ENCODE data around the gene TIMM13.

The TIMM13 gene

GRCh38 chr19:2455851-2456570 lies 28.6 kb upstream of the TIMM13 start:
- in situ Hi-C loops (cut with HindIII; ENCODE audit: low sequenced_read_pairs), result no loop called here

DNA sequence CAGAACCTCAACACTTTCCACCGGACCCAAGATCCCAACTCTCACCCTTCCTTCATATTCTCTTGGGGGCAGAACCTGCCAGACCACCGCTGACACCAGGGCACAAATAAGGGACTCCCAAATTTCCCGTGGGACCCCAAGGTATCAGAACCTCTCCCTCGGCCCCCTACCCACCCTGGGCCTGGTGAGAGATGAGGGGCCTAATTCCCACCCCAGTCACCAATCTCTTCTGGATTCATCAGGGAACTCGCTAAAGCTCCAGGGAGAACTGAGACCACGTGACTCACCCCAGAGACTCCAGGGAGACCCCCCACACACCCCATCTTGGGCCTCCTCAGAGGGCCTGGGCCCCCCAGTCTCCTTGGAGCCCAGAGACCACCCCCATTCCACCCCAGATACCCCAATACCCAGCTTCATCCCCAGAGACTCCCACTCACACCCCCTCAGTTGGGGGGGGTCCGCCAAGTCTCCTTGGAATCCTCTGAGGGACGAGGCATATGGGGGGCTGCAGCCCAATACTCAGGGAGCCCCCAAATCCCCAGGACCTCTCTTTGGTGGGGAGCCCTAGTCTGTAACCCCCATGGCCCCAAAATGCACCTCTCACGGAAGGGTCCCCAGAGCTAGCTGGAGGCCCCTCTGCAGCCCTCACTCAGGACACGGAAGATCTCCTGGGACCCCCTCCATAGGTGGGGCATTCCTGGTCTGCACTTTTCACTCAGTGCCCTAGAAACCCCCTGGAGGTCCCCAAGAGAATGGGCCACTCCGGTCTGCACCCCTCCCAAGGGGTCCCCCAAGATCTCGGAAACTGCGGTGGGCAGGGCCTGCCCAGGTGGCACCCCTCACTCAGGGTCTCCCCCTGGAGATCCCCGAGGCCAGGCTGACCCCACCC lies 27.8 kb upstream of the TIMM13 start:
- in situ Hi-C loops (cut with HindIII; ENCODE audit: low sequenced_read_pairs), result no loop called here

DNA sequence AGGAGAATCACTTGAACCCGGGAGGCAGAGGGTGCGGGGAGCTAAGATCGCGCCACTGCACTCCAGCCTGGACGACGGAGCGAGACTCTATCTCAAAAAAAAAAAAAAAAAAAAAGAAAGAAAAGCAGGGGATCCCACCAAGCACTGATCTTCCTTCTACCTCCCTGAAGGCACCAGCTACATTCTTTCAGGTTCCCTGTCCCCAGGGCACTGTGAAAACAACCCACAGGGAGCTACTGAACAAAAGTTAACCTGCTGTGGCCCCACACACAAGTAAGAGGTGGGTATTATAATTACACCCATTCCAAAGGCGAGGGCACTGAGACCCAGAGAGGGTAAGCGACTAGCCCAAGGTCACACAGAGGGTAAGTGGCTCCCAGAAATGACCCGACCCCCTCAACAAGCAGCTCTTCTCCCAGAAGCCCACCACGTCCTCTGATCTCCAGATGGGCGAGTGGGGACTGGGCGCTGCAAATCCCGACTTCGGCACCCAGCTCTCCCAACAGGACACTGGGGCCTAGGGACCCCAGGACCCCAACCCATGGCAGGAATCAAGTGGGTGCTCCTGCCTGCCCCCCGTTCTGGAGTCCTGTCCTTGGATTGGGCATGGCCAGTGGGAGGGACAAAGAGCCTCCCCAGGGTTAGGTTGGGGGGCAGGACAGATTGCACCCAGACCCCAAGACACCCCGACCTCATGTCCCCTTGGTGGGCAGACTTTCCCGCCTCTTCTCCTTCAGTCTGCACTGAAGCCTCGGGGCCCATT lies 27.0 kb upstream of the TIMM13 start:
- in situ Hi-C loops (cut with HindIII; ENCODE audit: low sequenced_read_pairs), result no loop called here

- in situ Hi-C loops (cut with HindIII; ENCODE audit: low sequenced_read_pairs), result no loop called here
Observed at GRCh38 chr19:2453431-2454025, 26.1 kb upstream of the TIMM13 start.

GRCh38 chr19:2451741-2452140 lies 24.4 kb upstream of the TIMM13 start:
- in situ Hi-C loops (cut with HindIII; ENCODE audit: low sequenced_read_pairs), result no loop called here

DNA sequence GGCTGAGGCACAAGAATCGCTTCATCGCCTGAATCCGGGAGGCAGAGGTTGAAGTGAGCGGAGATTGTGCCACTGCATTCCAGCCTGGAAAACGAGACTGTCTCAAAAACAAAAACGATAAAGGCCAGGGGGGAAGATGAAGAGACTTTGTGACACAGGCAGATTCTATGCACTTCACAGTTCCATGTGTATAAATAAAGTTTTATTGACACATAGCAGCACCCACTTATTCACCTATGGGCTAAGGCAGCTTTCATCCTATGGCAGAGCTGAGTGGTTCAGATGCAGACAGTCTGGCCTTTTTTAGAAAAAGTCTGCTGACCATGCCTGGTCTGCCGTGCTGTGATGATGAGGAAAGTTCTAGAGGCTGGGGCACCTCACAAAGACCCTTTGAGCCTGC lies 23.8 kb upstream of the TIMM13 start:
- in situ Hi-C loops (cut with HindIII; ENCODE audit: low sequenced_read_pairs), result no loop called here

- in situ Hi-C loops (cut with HindIII; ENCODE audit: low sequenced_read_pairs), result no loop called here
Observed at GRCh38 chr19:2449019-2449418, 21.6 kb upstream of the TIMM13 start.

- in situ Hi-C loops (cut with HindIII; ENCODE audit: low sequenced_read_pairs), result no loop called here
Observed at GRCh38 chr19:2446381-2446780, 19.0 kb upstream of the TIMM13 start.

GRCh38 chr19:2444251-2445002 lies 17.0 kb upstream of the TIMM13 start:
- in situ Hi-C loops (cut with HindIII; ENCODE audit: low sequenced_read_pairs), result no loop called here

DNA sequence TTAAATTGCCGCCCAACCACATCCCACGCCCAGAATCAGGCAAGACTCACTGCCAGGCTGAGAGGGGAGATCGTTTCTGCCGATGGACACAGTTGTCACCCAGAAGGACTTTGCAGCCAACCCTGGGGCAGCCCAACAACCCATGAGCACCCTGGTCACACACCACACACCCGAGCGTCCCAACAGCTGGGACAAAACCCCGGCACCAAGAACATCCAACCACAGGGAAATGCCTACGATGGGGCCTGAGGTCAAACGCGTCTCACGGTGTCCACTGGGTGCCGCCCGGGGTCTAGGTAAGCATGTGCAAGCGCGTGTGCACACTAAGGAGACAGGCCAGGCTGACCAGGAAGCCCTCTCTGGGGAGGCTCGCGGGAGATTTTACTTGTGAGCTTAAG lies 16.4 kb upstream of the TIMM13 start:
- in situ Hi-C loops (cut with HindIII; ENCODE audit: low sequenced_read_pairs), result no loop called here

GRCh38 chr19:2443116-2443784 lies 15.9 kb upstream of the TIMM13 start:
- in situ Hi-C loops (cut with HindIII; ENCODE audit: low sequenced_read_pairs), result no loop called here

DNA sequence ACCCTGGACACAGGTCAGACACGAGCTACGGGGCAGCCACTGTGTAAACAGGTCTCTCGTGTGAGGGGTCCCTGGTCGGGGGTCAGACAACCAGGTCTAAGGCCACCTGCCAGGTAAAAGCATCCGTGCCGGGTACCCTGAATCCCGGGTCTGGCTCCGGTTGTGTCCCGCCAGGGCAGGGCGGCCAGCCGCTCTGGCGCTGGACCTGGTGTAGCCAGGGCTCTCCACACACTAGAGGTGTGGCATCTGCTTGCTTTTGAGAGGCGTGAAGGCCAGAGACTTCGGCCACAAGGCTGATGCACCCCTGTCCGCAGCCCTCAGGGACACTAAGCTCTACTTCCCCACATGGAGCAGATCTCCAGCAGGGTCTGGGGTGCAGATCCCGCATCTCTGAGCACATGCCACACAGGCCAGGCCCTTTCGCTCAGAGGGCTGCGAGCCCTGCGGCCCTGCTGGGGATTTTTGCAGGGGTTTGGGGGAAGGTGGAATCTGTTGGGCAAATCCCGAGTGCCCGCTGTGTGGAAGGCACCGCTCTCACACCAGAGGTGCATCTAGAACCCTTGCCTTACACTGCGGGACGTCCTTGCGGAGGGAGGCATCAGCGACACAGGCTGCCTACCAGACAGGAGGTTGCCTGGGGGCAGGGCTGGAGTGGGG lies 13.8 kb upstream of the TIMM13 start:
- in situ Hi-C loops (cut with HindIII; ENCODE audit: low sequenced_read_pairs), result no loop called here

- in situ Hi-C loops (cut with HindIII; ENCODE audit: low sequenced_read_pairs), result no loop called here
Observed at GRCh38 chr19:2440515-2440914, 13.1 kb upstream of the TIMM13 start.

DNA sequence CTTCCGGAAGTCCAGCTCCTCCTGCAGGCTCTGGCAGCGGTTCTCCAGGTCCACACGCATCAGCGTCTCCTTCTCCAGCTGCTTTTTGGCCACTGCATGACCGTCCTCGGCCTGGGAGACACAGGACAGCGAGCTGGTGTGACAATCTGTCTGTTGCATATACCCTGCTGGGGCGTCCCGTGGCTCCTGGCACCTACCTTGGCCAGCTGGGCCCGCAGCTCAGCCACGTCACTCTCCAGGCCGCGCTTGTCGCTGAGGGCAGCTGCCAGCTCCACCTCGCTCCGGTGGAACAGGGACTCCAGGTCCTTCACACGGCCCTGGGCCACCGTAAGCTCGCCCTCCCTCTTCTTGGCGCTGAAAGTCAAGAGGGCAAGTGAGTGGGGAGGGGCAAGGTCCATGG lies 10.8 kb upstream of the TIMM13 start:
- in situ Hi-C loops (cut with HindIII; ENCODE audit: low sequenced_read_pairs), result no loop called here

DNA sequence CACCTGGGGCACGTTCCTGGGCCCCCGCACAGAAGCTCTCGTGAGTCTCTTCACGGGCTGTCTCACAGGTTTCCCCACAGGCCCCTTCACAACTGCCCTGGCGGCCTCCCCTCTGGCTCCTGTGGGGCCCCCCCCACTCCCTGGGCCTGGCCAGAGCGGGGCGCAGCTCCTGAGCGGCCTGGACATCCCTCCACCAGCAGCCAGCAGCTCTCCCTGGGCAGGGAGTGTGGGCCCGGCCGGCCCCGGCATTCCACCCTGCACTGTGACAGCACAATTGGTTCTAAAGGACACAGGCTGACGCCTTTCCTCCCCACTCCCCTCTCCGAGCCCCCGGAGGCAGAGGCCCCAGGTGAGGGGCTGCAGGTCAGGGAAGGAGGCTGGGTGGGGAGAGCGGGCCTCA lies 9.5 kb upstream of the TIMM13 start:
- in situ Hi-C loops (cut with HindIII; ENCODE audit: low sequenced_read_pairs), result no loop called here

DNA sequence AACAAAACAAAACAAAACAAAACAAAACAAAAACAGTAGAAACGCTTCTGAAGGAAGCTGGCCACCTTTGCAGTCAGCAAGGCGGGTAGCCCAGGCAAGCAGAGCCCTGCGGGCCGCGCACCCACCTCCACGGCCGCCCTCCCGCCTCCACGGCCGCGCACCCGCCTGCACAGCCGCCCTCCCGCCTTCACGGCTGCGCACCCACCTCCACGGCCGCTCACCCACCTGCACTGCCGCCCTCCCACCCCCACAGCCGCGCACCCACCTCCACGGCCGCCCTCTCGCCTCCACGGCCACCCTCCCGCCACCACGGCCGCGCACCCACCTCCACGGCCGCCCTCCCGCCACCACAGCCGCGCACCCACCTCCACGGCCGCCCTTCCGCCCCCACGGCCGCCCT lies 9.0 kb upstream of the TIMM13 start:
- in situ Hi-C loops (cut with HindIII; ENCODE audit: low sequenced_read_pairs), result no loop called here

DNA sequence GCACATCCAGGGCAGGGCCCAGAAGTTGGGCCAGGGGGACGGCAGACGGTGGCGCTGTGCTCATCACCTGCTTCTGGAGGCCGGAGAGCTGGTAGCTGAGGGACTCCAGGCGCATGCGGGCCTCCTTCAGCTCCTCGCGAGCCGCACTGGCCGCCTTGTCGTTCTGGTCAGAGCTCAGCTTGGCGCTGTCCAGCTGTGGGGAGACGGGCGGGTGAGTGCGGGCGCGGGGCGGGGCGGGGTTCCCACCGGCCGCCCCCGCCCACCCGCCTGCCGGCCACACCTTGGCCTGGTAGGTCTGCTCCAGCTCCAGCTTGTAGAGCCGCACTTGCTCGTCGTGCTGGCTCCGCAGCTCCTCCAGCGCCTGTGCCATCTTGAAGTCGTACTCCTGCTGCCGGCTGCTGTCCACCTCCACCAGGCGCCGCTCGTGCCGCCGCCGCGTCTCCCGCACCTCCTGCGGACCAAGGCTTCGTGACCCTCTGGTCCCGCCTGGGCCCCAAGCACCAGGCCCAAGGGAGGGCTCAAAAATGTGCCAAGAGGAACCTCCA lies 7.4 kb upstream of the TIMM13 start:
- in situ Hi-C loops (cut with HindIII; ENCODE audit: low sequenced_read_pairs), result no loop called here

DNA sequence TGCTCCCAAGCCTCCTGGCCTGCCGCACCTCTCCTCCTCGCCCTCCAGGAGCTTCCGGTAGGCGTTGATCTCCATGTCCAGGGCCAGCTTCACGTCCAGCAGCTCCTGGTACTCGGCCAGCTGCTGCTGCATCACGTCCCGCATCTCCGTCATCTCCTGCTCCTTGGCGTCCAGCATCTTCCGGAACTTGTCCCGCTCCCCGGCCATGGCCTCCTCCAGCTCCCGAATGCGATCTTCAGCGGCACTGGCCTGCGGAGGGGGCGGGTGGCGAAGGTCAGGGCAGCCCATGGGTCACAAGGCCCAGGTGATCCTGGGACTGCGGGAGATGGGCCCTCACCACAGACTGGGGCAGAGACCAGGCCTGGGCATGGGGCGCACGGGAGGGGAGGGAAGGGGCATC lies 6.9 kb upstream of the TIMM13 start:
- in situ Hi-C loops (cut with HindIII; ENCODE audit: low sequenced_read_pairs), result no loop called here

DNA sequence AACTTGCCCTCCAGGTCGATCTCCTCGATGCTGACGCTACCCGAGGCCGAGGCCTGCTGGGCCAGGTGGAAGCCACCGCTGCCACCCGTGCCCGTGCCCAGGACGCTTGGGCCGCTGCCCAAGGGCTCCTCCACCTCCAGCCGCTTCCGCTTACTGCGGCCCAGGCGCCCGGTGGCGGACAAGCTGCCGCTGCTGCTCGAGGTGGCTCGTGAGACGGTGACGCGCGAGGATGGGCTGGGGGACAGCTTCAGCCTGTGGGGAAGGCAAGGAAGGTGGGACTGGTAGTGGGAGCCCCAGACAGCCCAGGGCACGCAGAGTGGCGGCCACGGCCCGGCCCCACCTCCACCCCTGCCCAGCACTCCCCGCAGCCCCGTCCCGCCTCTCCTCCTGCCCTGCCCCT lies 6.5 kb upstream of the TIMM13 start:
- in situ Hi-C loops (cut with HindIII; ENCODE audit: low sequenced_read_pairs), result no loop called here
